ENCODE data around the gene FCHO1. TPM values are rescaled to one million over a fixed set of nuclear protein-coding genes. Genes with fewer than 3 reads are reported as not detected.

FCHO1 gene
- total and polyA plus RNA-seq, 4 donors, result 0.69 to 2.8 (median 1.7) TPM

DNA sequence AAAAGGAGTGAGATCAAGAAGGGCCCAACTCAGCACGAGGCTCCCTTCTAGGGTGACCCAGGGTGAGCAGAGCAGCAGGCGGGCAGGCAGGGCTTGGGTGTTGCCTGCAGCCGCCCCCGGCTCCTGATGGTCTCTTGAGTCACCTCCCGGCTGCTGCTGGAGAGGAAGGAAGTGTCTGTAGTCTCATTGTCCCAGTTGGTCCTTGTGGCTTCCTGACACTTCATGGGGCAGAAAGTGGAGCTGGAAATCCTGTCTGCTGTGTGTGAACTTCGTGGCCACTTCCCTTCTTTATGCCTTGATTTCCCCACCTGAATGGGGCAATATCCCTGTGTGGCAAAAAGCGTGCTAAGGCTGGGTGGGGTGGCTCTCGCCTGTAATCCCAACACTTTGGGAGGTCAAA, 29.5 kb upstream of the FCHO1 start:
- H3K4me1 ChIP-seq (ENCODE audit: control insufficient read depth in 4 of 4, insufficient read depth in 4 of 4, low read length in 3 of 4), result peaks cover 12 to 29% (median 20%) of the 10 kb centered on the region in 4 donors
- H3K27me3 ChIP-seq (ENCODE audit: control insufficient read depth in 4 of 4, insufficient read depth in 4 of 4, low read length in 3 of 4), result no peaks in the 10 kb centered on the region
- no peak overlapping the region for H3K27ac ChIP-seq (ENCODE audit: low read depth in 1 of 2, low read length in 2 of 2)
- peaks cover 11 to 22% (median 13%) of the 10 kb centered on the region in 4 donors for H3K36me3 ChIP-seq (ENCODE audit: control insufficient read depth in 4 of 4, insufficient read depth in 3 of 4, low read depth in 1 of 4, low read length in 3 of 4)
- DNase-seq (ENCODE audit: low spot score), result no peak
- H3K9ac ChIP-seq (ENCODE audit: low read depth in 1 of 2, low read length in 2 of 2), result no peak overlapping the region
- no peaks in the 10 kb centered on the region for H3K9me3 ChIP-seq (ENCODE audit: control insufficient read depth in 4 of 4, low read length in 3 of 4)
- no peak overlapping the region for H3K4me3 ChIP-seq (ENCODE audit: low read depth in 1 of 3, low read length in 3 of 3)
- TF ChIP-seq NR2F2 (IDR thresholded peaks at IDR 0.05), result peak; percentile 73
- TF ChIP-seq HNF4A (conservative IDR thresholded peaks at IDR 0.05), result no peak
- no peak for TF ChIP-seq YY1 (IDR thresholded peaks at IDR 0.05)
- TF ChIP-seq RXRA (IDR thresholded peaks at IDR 0.05), result peak in 1 of 2 donors; percentile 25
- no peak for TF ChIP-seq FOXA1 (IDR thresholded peaks at IDR 0.05)
- TF ChIP-seq GABPA (IDR thresholded peaks at IDR 0.05 in 1 of 2, conservative IDR thresholded peaks at IDR 0.05 in 1 of 2), result no peak
- TF ChIP-seq, protein P1, sequence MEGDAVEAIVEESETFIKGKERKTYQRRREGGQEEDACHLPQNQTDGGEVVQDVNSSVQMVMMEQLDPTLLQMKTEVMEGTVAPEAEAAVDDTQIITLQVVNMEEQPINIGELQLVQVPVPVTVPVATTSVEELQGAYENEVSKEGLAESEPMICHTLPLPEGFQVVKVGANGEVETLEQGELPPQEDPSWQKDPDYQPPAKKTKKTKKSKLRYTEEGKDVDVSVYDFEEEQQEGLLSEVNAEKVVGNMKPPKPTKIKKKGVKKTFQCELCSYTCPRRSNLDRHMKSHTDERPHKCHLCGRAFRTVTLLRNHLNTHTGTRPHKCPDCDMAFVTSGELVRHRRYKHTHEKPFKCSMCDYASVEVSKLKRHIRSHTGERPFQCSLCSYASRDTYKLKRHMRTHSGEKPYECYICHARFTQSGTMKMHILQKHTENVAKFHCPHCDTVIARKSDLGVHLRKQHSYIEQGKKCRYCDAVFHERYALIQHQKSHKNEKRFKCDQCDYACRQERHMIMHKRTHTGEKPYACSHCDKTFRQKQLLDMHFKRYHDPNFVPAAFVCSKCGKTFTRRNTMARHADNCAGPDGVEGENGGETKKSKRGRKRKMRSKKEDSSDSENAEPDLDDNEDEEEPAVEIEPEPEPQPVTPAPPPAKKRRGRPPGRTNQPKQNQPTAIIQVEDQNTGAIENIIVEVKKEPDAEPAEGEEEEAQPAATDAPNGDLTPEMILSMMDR (IDR thresholded peaks at IDR 0.05; ENCODE audit: low read depth, low read length, missing input control), result no peak
- peak; percentile 12 for TF ChIP-seq MAX (IDR thresholded peaks at IDR 0.05)
- TF ChIP-seq SP1 (IDR thresholded peaks at IDR 0.05), result peak; percentile 20
- TF ChIP-seq EGR1 (IDR thresholded peaks at IDR 0.05; ENCODE audit: low read depth in 2 of 2), result no peak
- WGBS, result 60% methylated on average over 8 of the region's 8 CpGs

DNA sequence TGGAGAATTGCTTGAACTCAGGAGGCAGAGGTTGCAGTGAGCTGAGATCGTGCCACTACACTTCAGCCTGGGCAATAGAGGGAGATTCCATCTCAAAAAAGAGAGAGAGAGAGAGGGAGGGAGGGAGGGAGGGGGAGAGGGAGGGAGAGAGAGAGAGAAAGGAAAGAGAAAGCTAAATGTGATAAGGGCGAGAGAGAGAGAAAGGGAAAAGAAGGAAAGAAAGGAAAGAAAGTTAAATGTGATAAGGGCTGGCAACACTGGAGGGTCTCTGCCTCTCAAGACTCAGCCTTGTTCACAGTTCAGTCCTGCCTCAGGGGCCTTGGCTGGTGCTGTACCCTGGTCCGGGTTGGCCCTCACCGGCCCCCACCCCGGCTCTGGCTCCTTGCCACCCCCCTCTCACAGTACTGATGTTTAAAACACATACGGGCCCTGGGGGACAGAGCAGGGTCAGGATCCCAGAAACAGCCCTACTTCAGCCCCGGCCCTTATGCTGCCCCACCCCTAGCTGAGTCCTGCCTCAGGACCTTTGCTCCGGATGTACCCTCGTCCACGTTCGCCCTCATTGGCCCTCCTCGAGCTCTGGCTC, 28.5 kb upstream of the FCHO1 start:
- Histone ChIP-seq H3K27ac (ENCODE audit: low read depth in 1 of 2, low read length in 2 of 2) (no peak overlapping the region), H3K4me3 (ENCODE audit: low read depth in 1 of 3, low read length in 3 of 3) (no peak overlapping the region), H3K4me1 (ENCODE audit: control insufficient read depth in 4 of 4, insufficient read depth in 4 of 4, low read length in 3 of 4) (peaks cover 12 to 29% (median 20%) of the 10 kb centered on the region in 4 donors), H3K9ac (ENCODE audit: low read depth in 1 of 2, low read length in 2 of 2) (no peak overlapping the region), H3K9me3 (ENCODE audit: control insufficient read depth in 4 of 4, low read length in 3 of 4) (no peaks in the 10 kb centered on the region), H3K36me3 (ENCODE audit: control insufficient read depth in 4 of 4, insufficient read depth in 3 of 4, low read depth in 1 of 4, low read length in 3 of 4) (peaks cover 11 to 30% (median 14%) of the 10 kb centered on the region in 4 donors), H3K27me3 (ENCODE audit: control insufficient read depth in 4 of 4, insufficient read depth in 4 of 4, low read length in 3 of 4) (no peaks in the 10 kb centered on the region)
- 86% methylated on average over 12 of the region's 12 CpGs for WGBS
- DNase-seq (ENCODE audit: low spot score), result no peak
- TF ChIP-seq JUND (IDR thresholded peaks at IDR 0.05), result no peak
- TF ChIP-seq, protein P2, sequence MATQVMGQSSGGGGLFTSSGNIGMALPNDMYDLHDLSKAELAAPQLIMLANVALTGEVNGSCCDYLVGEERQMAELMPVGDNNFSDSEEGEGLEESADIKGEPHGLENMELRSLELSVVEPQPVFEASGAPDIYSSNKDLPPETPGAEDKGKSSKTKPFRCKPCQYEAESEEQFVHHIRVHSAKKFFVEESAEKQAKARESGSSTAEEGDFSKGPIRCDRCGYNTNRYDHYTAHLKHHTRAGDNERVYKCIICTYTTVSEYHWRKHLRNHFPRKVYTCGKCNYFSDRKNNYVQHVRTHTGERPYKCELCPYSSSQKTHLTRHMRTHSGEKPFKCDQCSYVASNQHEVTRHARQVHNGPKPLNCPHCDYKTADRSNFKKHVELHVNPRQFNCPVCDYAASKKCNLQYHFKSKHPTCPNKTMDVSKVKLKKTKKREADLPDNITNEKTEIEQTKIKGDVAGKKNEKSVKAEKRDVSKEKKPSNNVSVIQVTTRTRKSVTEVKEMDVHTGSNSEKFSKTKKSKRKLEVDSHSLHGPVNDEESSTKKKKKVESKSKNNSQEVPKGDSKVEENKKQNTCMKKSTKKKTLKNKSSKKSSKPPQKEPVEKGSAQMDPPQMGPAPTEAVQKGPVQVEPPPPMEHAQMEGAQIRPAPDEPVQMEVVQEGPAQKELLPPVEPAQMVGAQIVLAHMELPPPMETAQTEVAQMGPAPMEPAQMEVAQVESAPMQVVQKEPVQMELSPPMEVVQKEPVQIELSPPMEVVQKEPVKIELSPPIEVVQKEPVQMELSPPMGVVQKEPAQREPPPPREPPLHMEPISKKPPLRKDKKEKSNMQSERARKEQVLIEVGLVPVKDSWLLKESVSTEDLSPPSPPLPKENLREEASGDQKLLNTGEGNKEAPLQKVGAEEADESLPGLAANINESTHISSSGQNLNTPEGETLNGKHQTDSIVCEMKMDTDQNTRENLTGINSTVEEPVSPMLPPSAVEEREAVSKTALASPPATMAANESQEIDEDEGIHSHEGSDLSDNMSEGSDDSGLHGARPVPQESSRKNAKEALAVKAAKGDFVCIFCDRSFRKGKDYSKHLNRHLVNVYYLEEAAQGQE (IDR thresholded peaks at IDR 0.05), result no peak
- TF ChIP-seq FOXA2 (IDR thresholded peaks at IDR 0.05), result no peak
- TF ChIP-seq HNF4G (IDR thresholded peaks at IDR 0.05), result no peak
- no peak for TF ChIP-seq TAF1 (conservative IDR thresholded peaks at IDR 0.05)
- no peak for TF ChIP-seq HNF4A (conservative IDR thresholded peaks at IDR 0.05)
- no peak for TF ChIP-seq SP1 (IDR thresholded peaks at IDR 0.05)
- no peak for TF ChIP-seq YY1 (IDR thresholded peaks at IDR 0.05)
- TF ChIP-seq MAX (IDR thresholded peaks at IDR 0.05), result no peak
- no peak for TF ChIP-seq RXRA (IDR thresholded peaks at IDR 0.05)
